PFSK-1 (cell line): ENCODE results near the gene PRXL2B.

Experiments
- FOXP2 ChIP-seq: optimal IDR thresholded peaks from 2 replicates; pipeline ENCODE3; 2011; ENCODE audit warnings: borderline replicate concordance, control low read depth, inconsistent platforms; ENCODE audit not compliant: insufficient read depth; ENCODE audit errors: extremely low read length, extremely low read depth
- POLR2AphosphoS5 ChIP-seq: IDR thresholded peaks from 2 replicates; pipeline ENCODE4 v1.6.1; 2012; ENCODE audit warnings: low read depth, mild to moderate bottlenecking, control low read depth, low read length, moderate library complexity
- SIN3A ChIP-seq: IDR thresholded peaks from 2 replicates; pipeline ENCODE4 v1.6.1; 2012; ENCODE audit warnings: mild to moderate bottlenecking, low read length, moderate library complexity, borderline replicate concordance; ENCODE audit not compliant: insufficient read depth
- TAF1 ChIP-seq: IDR thresholded peaks from 2 replicates; pipeline ENCODE4 v1.6.1; 2012; ENCODE audit warnings: low read length, control low read depth, borderline replicate concordance; ENCODE audit not compliant: insufficient read depth
- TF ChIP-seq, protein P1 (sequence below), 2 experiments: IDR thresholded peaks; 2 replicates each; pipeline versions ENCODE4 v1.6.1 to v1.8.0; 2011 to 2012; ENCODE audit warnings: low read depth in 2 of 2, low read length in 2 of 2, control low read depth in 1 of 2, inconsistent platforms in 1 of 2, mild to moderate bottlenecking in 1 of 2, moderate library complexity in 1 of 2; ENCODE audit not compliant: insufficient read depth in 1 of 2

The PRXL2B gene

DNA sequence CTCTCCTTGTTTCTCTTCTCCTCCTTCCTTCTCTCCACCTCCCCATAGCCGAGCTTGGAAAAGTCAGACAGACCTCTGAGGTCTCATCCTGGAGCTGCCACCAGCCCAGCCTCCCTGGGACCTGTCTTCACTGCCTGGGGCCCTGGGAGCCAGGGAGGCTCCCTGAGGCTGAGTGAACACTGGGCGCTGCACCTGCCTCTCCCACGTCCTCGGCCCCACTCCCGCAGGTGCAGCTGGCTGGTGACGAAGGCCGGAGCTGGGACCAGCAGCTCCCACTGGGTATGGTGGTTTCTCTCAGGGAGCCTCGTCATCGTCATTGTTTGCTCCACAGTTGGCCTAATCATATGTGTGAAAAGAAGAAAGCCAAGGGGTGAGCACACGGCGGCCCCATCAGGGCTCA, 25.1 kb upstream of the PRXL2B start:
- TF ChIP-seq FOXP2: no peak
- TF ChIP-seq TAF1: no peak
- TF ChIP-seq POLR2AphosphoS5: no peak
- TF ChIP-seq, protein P1, sequence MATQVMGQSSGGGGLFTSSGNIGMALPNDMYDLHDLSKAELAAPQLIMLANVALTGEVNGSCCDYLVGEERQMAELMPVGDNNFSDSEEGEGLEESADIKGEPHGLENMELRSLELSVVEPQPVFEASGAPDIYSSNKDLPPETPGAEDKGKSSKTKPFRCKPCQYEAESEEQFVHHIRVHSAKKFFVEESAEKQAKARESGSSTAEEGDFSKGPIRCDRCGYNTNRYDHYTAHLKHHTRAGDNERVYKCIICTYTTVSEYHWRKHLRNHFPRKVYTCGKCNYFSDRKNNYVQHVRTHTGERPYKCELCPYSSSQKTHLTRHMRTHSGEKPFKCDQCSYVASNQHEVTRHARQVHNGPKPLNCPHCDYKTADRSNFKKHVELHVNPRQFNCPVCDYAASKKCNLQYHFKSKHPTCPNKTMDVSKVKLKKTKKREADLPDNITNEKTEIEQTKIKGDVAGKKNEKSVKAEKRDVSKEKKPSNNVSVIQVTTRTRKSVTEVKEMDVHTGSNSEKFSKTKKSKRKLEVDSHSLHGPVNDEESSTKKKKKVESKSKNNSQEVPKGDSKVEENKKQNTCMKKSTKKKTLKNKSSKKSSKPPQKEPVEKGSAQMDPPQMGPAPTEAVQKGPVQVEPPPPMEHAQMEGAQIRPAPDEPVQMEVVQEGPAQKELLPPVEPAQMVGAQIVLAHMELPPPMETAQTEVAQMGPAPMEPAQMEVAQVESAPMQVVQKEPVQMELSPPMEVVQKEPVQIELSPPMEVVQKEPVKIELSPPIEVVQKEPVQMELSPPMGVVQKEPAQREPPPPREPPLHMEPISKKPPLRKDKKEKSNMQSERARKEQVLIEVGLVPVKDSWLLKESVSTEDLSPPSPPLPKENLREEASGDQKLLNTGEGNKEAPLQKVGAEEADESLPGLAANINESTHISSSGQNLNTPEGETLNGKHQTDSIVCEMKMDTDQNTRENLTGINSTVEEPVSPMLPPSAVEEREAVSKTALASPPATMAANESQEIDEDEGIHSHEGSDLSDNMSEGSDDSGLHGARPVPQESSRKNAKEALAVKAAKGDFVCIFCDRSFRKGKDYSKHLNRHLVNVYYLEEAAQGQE (IDR thresholded peaks at IDR 0.05; ENCODE audit: insufficient read depth in 1 of 2, low read depth in 2 of 2, low read length in 2 of 2): no peak
- TF ChIP-seq SIN3A: no peak

DNA sequence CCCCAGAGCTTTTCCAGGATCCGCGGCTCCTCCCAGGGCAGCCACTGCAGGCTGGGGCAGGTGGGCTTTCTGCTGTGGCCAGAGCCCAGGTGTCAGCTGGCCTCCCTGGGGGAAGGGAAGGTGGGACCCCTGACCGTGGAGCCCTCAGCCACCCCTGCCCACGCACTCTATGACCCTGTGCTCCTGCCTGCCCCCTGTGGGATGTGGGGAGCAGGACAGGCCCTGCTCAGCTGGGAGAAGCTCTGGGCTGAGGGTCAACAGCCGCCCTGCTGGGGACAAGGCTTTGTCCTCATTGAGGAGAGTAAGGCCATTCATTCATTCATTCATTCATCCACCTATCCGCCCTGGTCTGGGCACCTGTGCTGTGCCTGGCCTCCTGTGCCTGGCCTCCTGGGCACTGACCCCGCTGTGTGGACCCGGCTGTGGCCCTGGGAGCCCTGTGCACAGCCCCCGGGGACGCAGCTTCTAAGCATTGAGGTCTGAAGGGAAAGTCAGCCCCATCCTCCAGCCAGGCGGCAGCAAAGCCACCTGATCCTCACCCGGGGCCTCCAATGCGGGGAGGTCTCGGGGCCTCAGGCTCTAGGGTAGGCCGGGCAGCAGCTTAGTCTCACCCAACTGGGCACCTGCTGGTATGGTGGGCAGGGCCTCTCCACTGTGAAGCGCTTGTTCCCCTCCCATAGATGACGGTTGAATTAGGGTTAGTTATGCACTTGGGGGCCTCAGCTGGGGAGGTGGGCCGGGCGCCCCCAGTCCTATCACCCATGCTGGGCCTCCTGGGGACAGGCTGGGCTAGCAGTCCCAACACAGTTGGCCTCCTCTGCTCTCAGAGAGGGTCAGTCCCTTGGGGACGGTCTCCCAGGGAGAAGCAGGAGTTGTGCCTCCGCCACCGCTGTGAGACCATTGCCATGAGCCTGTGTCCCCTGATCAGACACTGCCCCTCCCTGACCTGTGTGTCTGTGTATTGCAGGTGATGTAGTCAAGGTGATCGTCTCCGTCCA, 24.4 kb upstream of the PRXL2B start:
- TF ChIP-seq TAF1 (no peak), SIN3A (no peak), FOXP2 (no peak), POLR2AphosphoS5 (no peak)
- TF ChIP-seq, protein P1 (IDR thresholded peaks at IDR 0.05; ENCODE audit: insufficient read depth in 1 of 2, low read depth in 2 of 2, low read length in 2 of 2): no peak

DNA sequence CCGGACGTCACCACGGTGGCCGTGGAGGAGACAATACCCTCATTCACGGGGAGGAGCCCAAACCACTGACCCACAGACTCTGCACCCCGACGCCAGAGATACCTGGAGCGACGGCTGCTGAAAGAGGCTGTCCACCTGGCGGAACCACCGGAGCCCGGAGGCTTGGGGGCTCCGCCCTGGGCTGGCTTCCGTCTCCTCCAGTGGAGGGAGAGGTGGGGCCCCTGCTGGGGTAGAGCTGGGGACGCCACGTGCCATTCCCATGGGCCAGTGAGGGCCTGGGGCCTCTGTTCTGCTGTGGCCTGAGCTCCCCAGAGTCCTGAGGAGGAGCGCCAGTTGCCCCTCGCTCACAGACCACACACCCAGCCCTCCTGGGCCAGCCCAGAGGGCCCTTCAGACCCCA, 23.4 kb upstream of the PRXL2B start:
- TF ChIP-seq TAF1 (no peak), POLR2AphosphoS5 (no peak), SIN3A (no peak), FOXP2 (no peak)
- TF ChIP-seq, protein P1 (IDR thresholded peaks at IDR 0.05; ENCODE audit: insufficient read depth in 1 of 2, low read depth in 2 of 2, low read length in 2 of 2): no peak

DNA sequence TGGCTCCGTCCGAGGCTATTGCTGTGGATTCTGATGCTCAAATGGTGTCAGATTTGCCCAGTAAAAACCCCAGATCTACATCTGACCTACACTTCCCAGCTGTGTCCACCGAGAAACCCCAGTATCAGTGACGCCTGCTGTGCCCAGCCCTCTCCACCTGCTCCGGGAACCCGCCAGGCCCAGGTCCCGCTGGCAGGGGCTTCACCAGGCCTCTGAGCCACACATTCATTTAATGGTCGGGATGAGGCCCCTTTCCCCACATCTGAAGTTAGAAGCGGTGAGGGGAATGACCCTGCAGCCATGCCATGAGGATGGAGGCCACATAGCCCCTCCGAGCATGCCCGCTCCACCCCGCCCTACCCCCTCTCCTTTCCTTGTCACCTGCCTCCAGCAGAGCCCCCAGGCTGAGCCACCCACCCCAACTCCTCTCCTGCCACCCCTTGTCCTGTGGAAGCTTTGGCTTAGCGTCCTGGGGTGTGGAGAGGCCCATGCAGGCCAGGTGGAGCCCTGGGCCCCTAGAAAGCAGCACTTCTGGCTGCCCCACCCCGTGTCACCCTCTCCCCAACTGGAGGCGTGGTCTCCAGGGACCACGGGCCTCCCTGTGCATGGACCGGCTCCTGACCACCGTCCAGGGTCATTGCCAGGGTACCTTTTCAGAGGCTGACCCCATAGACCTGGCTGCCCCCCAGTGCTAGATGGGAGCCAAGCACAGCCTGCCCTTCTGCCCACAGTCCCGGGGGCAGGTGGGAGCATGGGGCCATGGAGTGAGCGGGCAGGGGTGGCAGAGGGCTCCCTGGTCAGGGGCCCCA, 22.4 kb upstream of the PRXL2B start:
- TF ChIP-seq SIN3A: no peak
- no peak for TF ChIP-seq POLR2AphosphoS5
- TF ChIP-seq, protein P1 (IDR thresholded peaks at IDR 0.05; ENCODE audit: insufficient read depth in 1 of 2, low read depth in 2 of 2, low read length in 2 of 2): no peak
- no peak for TF ChIP-seq TAF1
- no peak for TF ChIP-seq FOXP2
